H1 (cell line): ENCODE data around the gene CHSY1. TPM values are rescaled to one million over a fixed set of nuclear protein-coding genes. Genes with fewer than 3 reads are reported as not detected.

ENCODE experiments used
- KDM1A ChIP-seq: fragments of 200-600, 300-600 bp; sonication (generic); IDR thresholded peaks from 2 replicates; pipeline ENCODE4 v1.7.1; 2016; ENCODE audit warnings: mild to moderate bottlenecking, low read length, borderline replicate concordance
- RXRA ChIP-seq: IDR thresholded peaks from 2 replicates; pipeline ENCODE4 v1.6.1; 2011; ENCODE audit warnings: low read depth, mild to moderate bottlenecking, low read length, moderate library complexity; ENCODE audit not compliant: insufficient read depth
- polyA plus RNA-seq, 7 experiments: library from polyadenylated mRNA; depleted of rRNA in 3 of 7; stranded (reverse) in 5 of 7; unstranded in 2 of 7; fragments of >200 nt in 5 of 7; fragments of 200-250 nt in 2 of 7; gene quantifications; 1 replicate in 5 of 7; 2 replicates in 1 of 7; 4 replicates in 1 of 7; pipeline versions ENCODE4 v1.2.1 to v1.2.3, GENCODE V29; 2011 to 2013; ENCODE audit warnings: missing spikeins in 2 of 7, mixed read lengths in 2 of 7
- total RNA-seq: library from RNA; stranded (reverse); fragmentation: NEBNext Ultra II Directional; extraction: Animal tissue kit (Norgen Biotek cat#: 25700); gene quantifications from 2 replicates; pipeline ENCODE4 v1.2.1, GENCODE V29; 2021

Gene CHSY1
- total and polyA plus RNA-seq, 2 of the 8 experiments (the other 6 are each of a cell fraction or from before 2014, with no cell fraction given), result 24.9 to 60.7 TPM

GRCh38 chr15:101252836-101253235 lies 988 bp upstream of the CHSY1 start (continued):
- TF ChIP-seq KDM1A, result no peak
- no peak for TF ChIP-seq RXRA
